PC-9 (cell line): Measurements from ENCODE around the gene CCDC85B. TPM values are rescaled to one million over a fixed set of nuclear protein-coding genes. Genes with fewer than 3 reads are reported as not detected.
"Not testable (repeated sequence)": the region's sequence is repeated elsewhere in the genome, so short reads cannot be mapped to it uniquely, and the experiment has no call there.

ENCODE experiments used
- BruUV-seq: library from RNA; stranded (reverse); fragments of 400-500 nt; replicated peaks from 2 replicates; lab custom pipeline; 2021; lab: Mats Ljungman, UMichigan
- CTCF ChIA-PET: fragments of 300-600 bp; sonication (Branson Sonifier 250); formaldehyde crosslinking; loops from one replicate; lab custom pipeline; 2022; ENCODE audit warnings: antibody characterized with exemption; lab: Charles Lee
- POLR2A ChIA-PET: fragments of 300-600 bp; sonication (Branson Sonifier 250); formaldehyde crosslinking; loops from one replicate; lab custom pipeline; 2022; ENCODE audit warnings: antibody characterized with exemption; ENCODE audit not compliant: unreplicated experiment; lab: Charles Lee
- DNase-seq, 2 experiments: peaks; one replicate each; pipeline versions ENCODE4 v3.0.0 to v3.0.0-alpha.2; 2015 to 2022; ENCODE audit warnings: mixed read lengths in 1 of 2
- H2AFZ ChIP-seq: fragments of 200-600 bp; sonication (generic); 2 replicates; pipeline ENCODE4 v1.8.1; 2017; ENCODE audit warnings: antibody characterized with exemption
- H3F3A ChIP-seq: fragments of 200-600 bp; sonication (generic); 2 replicates; pipeline ENCODE4 v1.8.1; 2017; ENCODE audit warnings: antibody characterized with exemption, mild to moderate bottlenecking, low read depth; ENCODE audit not compliant: insufficient read depth
- H3K27ac ChIP-seq: fragments of 200-600 bp; sonication (generic); 2 replicates; pipeline ENCODE4 v1.6.1; 2016; ENCODE audit warnings: mixed run types
- H3K27me3 ChIP-seq: fragments of 200-600 bp; sonication (generic); 2 replicates; pipeline ENCODE4 v1.6.1; 2016; ENCODE audit warnings: low read depth, mixed run types; ENCODE audit not compliant: insufficient read depth
- H3K36me3 ChIP-seq: fragments of 200-600 bp; sonication (generic); 2 replicates; pipeline ENCODE4 v1.6.1; 2016; ENCODE audit warnings: low read depth, mixed run types
- H3K4me1 ChIP-seq: fragments of 200-600 bp; sonication (generic); replicated peaks from 2 replicates; pipeline ENCODE4 v1.6.1; 2016; ENCODE audit warnings: mixed run types; ENCODE audit not compliant: insufficient read depth
- H3K4me2 ChIP-seq: fragments of 200-600 bp; sonication (generic); 2 replicates; pipeline ENCODE4 v1.6.1; 2017; ENCODE audit warnings: mixed run types
- H3K4me3 ChIP-seq: fragments of 200-600 bp; sonication (generic); 2 replicates; pipeline ENCODE4 v1.6.1; 2016; ENCODE audit warnings: mixed run types
- H3K79me2 ChIP-seq: fragments of 200-600 bp; sonication (generic); 2 replicates; pipeline ENCODE4 v1.6.1; 2017; ENCODE audit warnings: low read depth, mixed run types
- H3K9me2 ChIP-seq: fragments of 200-600 bp; sonication (generic); 2 replicates; pipeline ENCODE4 v1.8.1; 2017; ENCODE audit warnings: mild to moderate bottlenecking; ENCODE audit not compliant: insufficient read depth
- H3K9me3 ChIP-seq: fragments of 200-600 bp; sonication (generic); 2 replicates; pipeline ENCODE4 v1.8.1; 2016; ENCODE audit warnings: low read depth; ENCODE audit not compliant: insufficient read depth
- H4K20me1 ChIP-seq: fragments of 200-600 bp; sonication (generic); 2 replicates; pipeline ENCODE4 v1.8.1; 2017; ENCODE audit not compliant: insufficient read depth
- CTCF ChIP-seq: fragments of 200-600 bp; sonication (generic); conservative IDR thresholded peaks from 2 replicates; pipeline ENCODE4 v1.6.1; 2017; ENCODE audit warnings: mixed run types, antibody characterized with exemption, mild to moderate bottlenecking, moderate library complexity
- EZH2 ChIP-seq: fragments of 200-600 bp; sonication (generic); IDR thresholded peaks from 2 replicates; pipeline ENCODE4 v1.8.0; 2017; ENCODE audit warnings: antibody characterized with exemption, low read depth
- intact Hi-C: fragments of 100-400 bp; cut with micrococcal nuclease; formaldehyde crosslinking; loops from one replicate; pipeline ENCODE4 v1.10.0; 2022; ENCODE audit not compliant: unreplicated experiment
- total RNA-seq: library from RNA; stranded (reverse); gene quantifications from 2 replicates; pipeline ENCODE4 v1.2.3, GENCODE V29; 2021

The CCDC85B gene
- total RNA-seq, 1 experiment from 2014 or later: 45.0 TPM

- Histone ChIP-seq H3K79me2 (peaks cover 64% of the 10 kb centered on the region), H3K27me3 (no peaks in the 10 kb centered on the region), H3K9me2 (no peaks in the 10 kb centered on the region), H3K4me3 (peak overlapping the region; percentile 80), H3F3A (peaks cover 92% of the 10 kb centered on the region), H3K9me3 (no peaks in the 10 kb centered on the region), H4K20me1 (peaks cover 32% of the 10 kb centered on the region), H2AFZ (no peak overlapping the region), H3K36me3 (peaks cover 12% of the 10 kb centered on the region; the same call in 1 of the 2 replicates), H3K27ac (peak overlapping the region; percentile 64), H3K4me1 (peaks cover 38% of the 10 kb centered on the region), H3K4me2 (peak overlapping the region; percentile 98)
- peak; percentile 27; the same call in 1 of the 2 replicates for TF ChIP-seq CTCF
- TF ChIP-seq EZH2: no peak
- TSS peak; percentile 47 for BruUV-seq
- ChIA-PET POLR2A (interaction anchor here (0.6 to 3.2 kb wide), 8 partner anchors 11 to 1113 kb away, joined by 3 to 25 read pairs (median 4); partner anchors contain the start of genes SF1 and VPS51), CTCF (interaction anchor here (0.6 to 2.0 kb wide), 4 partner anchors 26 to 239 kb away, joined by 3 to 7 read pairs (median 6); partner anchors contain the start of gene MUS81)
- intact Hi-C loops: no loop called here
- peak in 1 of 2 experiments; percentile 58 for DNase-seq
These were observed 1.0 kb downstream of the CCDC85B start for GRCh38 chr11:65891219-65892136.

GRCh38 chr11:65892137-65892540, 1.7 kb downstream of the CCDC85B start:
- peak overlapping the region; percentile 98 for H3K4me2 ChIP-seq
- H2AFZ ChIP-seq, DNase-seq, BruUV-seq, H3K9me2 ChIP-seq, intact Hi-C loops, H3K9me3 ChIP-seq, H3K27me3 ChIP-seq: not testable (repeated sequence)
- peak overlapping the region; percentile 64 for H3K27ac ChIP-seq
- peaks cover 38% of the 10 kb centered on the region for H4K20me1 ChIP-seq
- H3K4me1 ChIP-seq: peaks cover 38% of the 10 kb centered on the region
- H3F3A ChIP-seq: peaks cover 93% of the 10 kb centered on the region
- H3K4me3 ChIP-seq: peak overlapping the region; percentile 80
- POLR2A ChIA-PET: interaction anchor here (0.7 to 3.2 kb wide), 2 partner anchors 24 to 33 kb away, joined by 4 to 25 read pairs; no protein-coding TSS in a partner anchor
- peaks cover 13% of the 10 kb centered on the region for H3K36me3 ChIP-seq
- CTCF ChIA-PET: interaction anchor here (2.0 kb wide), 1 partner anchor 26 kb away, joined by 7 read pairs; no protein-coding TSS in a partner anchor
- peaks cover 64% of the 10 kb centered on the region for H3K79me2 ChIP-seq

GRCh38 chr11:65892661-65893317, 2.3 kb downstream of the CCDC85B start:
- no peak for DNase-seq
- no TSS peak for BruUV-seq
- intact Hi-C loops: no loop called here
- peak overlapping the region; percentile 98 for H3K4me2 ChIP-seq
- TF ChIP-seq CTCF: no peak
- no peak overlapping the region for H2AFZ ChIP-seq
- CTCF ChIA-PET: no interaction called here
- H3K4me3 ChIP-seq: peak overlapping the region; percentile 80; the same call in 1 of the 2 replicates
- H3K27ac ChIP-seq: 0 out of 2 replicates have a peak overlapping the region, but pooled peaks have one; percentile 64
- POLR2A ChIA-PET: interaction anchor here (0.6 to 3.2 kb wide), 3 partner anchors 23 to 100 kb away, joined by 3 to 25 read pairs (median 4); no protein-coding TSS in a partner anchor
- H3K27me3 ChIP-seq: no peaks in the 10 kb centered on the region
- peaks cover 64% of the 10 kb centered on the region for H3K79me2 ChIP-seq
- H3K9me2 ChIP-seq: no peaks in the 10 kb centered on the region
- H3F3A ChIP-seq: peaks cover 93% of the 10 kb centered on the region
- H3K36me3 ChIP-seq: peaks cover 18% of the 10 kb centered on the region
- H4K20me1 ChIP-seq: peaks cover 45% of the 10 kb centered on the region
- peaks cover 39% of the 10 kb centered on the region for H3K4me1 ChIP-seq
- H3K9me3 ChIP-seq: no peaks in the 10 kb centered on the region
